ENCODE data around the gene MAP2K7.

The MAP2K7 gene

GRCh38 chr19:7871437-7872305 is 32.0 kb upstream of the MAP2K7 start:
- ChIA-PET POLR2A (interaction anchor here (0.6 kb wide), 1 partner anchor 1286 kb away, joined by 4 read pairs; no protein-coding TSS in a partner anchor), CTCF (no interaction called here)
- H3K4me1 ChIP-seq (ENCODE audit: control extremely low read depth in 1 of 4, control insufficient read depth in 4 of 4, insufficient read depth in 4 of 4, low read length in 3 of 4), result peaks cover 0 to 64% (median 55%) of the 10 kb centered on the region in 4 experiments
- DNase-seq, result peak; percentile 94 to 97 (median 97)
- H3K4me3 ChIP-seq (ENCODE audit: control insufficient read depth in 1 of 7, extremely low read depth in 1 of 7, insufficient read depth in 4 of 7, low read depth in 2 of 7, low read length in 6 of 7), result peak overlapping the region in 5 of 7 experiments; percentile 37 to 67 (median 51)
- H3K27me3 ChIP-seq (replicated peaks in 2 of 5; ENCODE audit: control insufficient read depth in 4 of 5, insufficient read depth in 5 of 5, low read length in 4 of 5), result peaks cover 0 to 45% (median 13%) of the 10 kb centered on the region in 5 experiments
- no peak overlapping the region for H3K27ac ChIP-seq (ENCODE audit: insufficient read depth in 1 of 2, low read depth in 1 of 2, low read length in 2 of 2, poor library complexity in 1 of 2, severe bottlenecking in 2 of 2)
- H3K36me3 ChIP-seq (ENCODE audit: control insufficient read depth in 4 of 4, insufficient read depth in 4 of 4, low read length in 3 of 4), result no peaks in the 10 kb centered on the region
- no peaks in the 10 kb centered on the region for H3K9me3 ChIP-seq (ENCODE audit: control extremely low read depth in 1 of 5, control insufficient read depth in 4 of 5, insufficient read depth in 2 of 5, low read depth in 1 of 5, low read length in 4 of 5)
- WGBS (ENCODE audit: insufficient coverage), result 4% methylated on average over 31 of the region's 33 CpGs

DNA sequence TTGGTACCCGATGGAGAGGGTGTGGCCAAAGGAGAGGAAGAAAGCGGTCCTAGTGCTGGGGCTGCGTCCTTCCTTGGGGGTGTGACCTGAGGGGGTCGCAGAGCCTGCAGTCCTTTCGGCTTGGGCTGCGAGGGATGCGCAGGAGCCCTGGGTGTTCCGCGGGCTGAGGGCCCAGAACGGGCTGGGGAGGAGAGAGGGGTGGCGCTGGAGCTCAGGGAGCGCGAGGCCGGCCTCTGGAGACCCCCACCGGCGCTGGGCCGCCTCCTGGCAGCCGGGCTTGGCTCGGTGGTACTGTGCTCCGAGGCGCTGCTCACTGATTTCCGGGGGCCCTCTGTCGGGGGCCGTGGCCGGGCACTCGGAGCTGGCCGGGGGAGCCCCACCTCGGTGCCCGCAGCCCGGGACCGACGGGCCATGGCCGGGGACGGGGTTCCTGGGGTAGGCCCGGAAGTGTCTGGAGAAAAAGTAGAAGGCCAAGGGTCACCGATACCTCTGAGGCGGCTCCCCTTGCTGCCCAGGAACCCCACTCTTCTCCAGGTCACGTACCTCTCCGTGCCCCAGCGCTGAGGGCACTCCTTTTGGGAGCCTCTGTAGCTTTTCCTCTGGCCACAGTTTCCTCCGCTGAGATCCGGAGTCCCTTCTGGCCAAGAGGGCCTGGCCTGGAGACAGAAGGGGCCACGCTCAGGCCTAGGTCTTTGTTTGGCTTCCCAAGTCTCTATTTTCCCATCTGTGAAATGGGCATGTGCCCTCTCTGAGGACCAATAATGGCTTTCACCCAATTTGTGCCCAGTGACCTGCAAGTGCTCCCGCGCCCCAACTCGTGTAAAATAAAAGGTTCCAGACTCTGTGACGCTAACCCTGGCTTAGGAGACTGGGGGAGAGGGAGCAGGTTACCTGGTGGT is 31.1 kb upstream of the MAP2K7 start:
- Histone ChIP-seq H3K27ac (ENCODE audit: insufficient read depth in 1 of 2, low read depth in 1 of 2, low read length in 2 of 2, poor library complexity in 1 of 2, severe bottlenecking in 2 of 2) (no peak overlapping the region), H3K36me3 (ENCODE audit: control insufficient read depth in 4 of 4, insufficient read depth in 4 of 4, low read length in 3 of 4) (no peaks in the 10 kb centered on the region), H3K4me3 (ENCODE audit: control insufficient read depth in 1 of 7, extremely low read depth in 1 of 7, insufficient read depth in 4 of 7, low read depth in 2 of 7, low read length in 6 of 7) (peak overlapping the region in 4 of 7 experiments; percentile 11 to 67 (median 41)), H3K9me3 (ENCODE audit: control extremely low read depth in 1 of 5, control insufficient read depth in 4 of 5, insufficient read depth in 2 of 5, low read depth in 1 of 5, low read length in 4 of 5) (no peaks in the 10 kb centered on the region), H3K4me1 (ENCODE audit: control extremely low read depth in 1 of 4, control insufficient read depth in 4 of 4, insufficient read depth in 4 of 4, low read length in 3 of 4) (peaks cover 0 to 64% (median 55%) of the 10 kb centered on the region in 4 experiments), H3K27me3 (replicated peaks in 2 of 5; ENCODE audit: control insufficient read depth in 4 of 5, insufficient read depth in 5 of 5, low read length in 4 of 5) (peaks cover 0 to 36% (median 13%) of the 10 kb centered on the region in 5 experiments)
- DNase-seq, result no peak
- CTCF ChIA-PET, result no interaction called here
- 56% methylated on average over 36 of the region's 47 CpGs for WGBS (ENCODE audit: insufficient coverage)
- POLR2A ChIA-PET, result no interaction called here

- no peaks in the 10 kb centered on the region for H3K36me3 ChIP-seq (ENCODE audit: control insufficient read depth in 4 of 4, insufficient read depth in 4 of 4, low read length in 3 of 4)
- WGBS (ENCODE audit: insufficient coverage), result 14% methylated on average over 29 of the region's 53 CpGs
- ChIA-PET CTCF (no interaction called here), POLR2A (interaction anchor here (0.5 kb wide), 1 partner anchor 99 kb away, joined by 4 read pairs; no protein-coding TSS in a partner anchor)
- H3K27ac ChIP-seq (ENCODE audit: insufficient read depth in 1 of 2, low read depth in 1 of 2, low read length in 2 of 2, poor library complexity in 1 of 2, severe bottlenecking in 2 of 2), result no peak overlapping the region
- H3K27me3 ChIP-seq (replicated peaks in 2 of 5; ENCODE audit: control insufficient read depth in 4 of 5, insufficient read depth in 5 of 5, low read length in 4 of 5), result peaks cover 0 to 36% (median 13%) of the 10 kb centered on the region in 5 experiments
- H3K9me3 ChIP-seq (ENCODE audit: control extremely low read depth in 1 of 5, control insufficient read depth in 4 of 5, insufficient read depth in 2 of 5, low read depth in 1 of 5, low read length in 4 of 5), result no peaks in the 10 kb centered on the region
- peak overlapping the region in 3 of 7 experiments; percentile 56 to 71 (median 67) for H3K4me3 ChIP-seq (ENCODE audit: control insufficient read depth in 1 of 7, extremely low read depth in 1 of 7, insufficient read depth in 4 of 7, low read depth in 2 of 7, low read length in 6 of 7)
- peaks cover 0 to 57% (median 50%) of the 10 kb centered on the region in 4 experiments for H3K4me1 ChIP-seq (ENCODE audit: control extremely low read depth in 1 of 4, control insufficient read depth in 4 of 4, insufficient read depth in 4 of 4, low read length in 3 of 4)
- no peak for DNase-seq
Measured at GRCh38 chr19:7873304-7874075, 30.2 kb upstream of the MAP2K7 start.

DNA sequence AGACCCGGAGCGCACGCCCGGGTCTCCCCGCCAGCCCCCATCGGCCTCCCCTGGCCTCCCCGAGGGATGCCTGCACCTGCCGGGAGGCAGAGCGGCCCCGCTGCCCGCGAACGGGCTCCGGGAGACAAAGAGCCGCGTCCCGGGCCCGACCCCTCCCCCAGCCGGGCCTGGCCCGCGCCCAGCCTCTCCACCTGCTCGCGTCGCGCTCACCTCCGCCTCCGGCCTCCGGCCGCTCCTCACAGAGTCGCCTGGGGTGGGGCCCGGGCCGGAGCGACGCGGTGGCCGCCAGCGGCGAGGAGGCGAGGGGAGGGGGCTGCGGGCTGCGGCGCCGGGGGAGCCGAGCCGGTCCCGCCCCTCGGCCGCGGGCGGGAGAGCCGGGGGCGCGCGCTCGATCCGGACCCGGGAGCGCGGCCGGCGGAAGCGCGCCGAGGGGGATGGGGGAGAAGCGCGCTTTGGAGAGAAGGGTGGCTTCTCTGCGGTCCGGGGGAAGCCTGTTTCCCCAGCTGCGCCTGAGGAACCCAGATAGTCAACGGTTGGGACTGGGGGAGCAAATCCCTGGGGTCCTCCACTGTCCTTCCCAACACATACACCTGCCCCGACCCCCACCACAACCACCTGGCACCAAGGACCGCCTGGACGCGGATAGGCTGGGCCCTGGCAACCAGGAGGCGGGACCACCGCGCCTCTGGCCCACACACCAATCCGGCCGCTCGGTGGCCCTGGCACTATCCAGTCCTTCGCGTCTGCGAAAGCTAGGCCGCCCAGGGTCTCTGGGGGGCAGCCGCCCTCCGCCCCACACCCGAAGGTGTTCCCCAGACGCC is 29.4 kb upstream of the MAP2K7 start, which contains the start of gene PRR36:
Gene PRR36 (minus strand): TSS at position 315 of the 821 bp plus-strand sequence. CDS start 701 bp downstream, outside the sequence.
- peaks cover 0 to 50% (median 44%) of the 10 kb centered on the region in 4 experiments for H3K4me1 ChIP-seq (ENCODE audit: control extremely low read depth in 1 of 4, control insufficient read depth in 4 of 4, insufficient read depth in 4 of 4, low read length in 3 of 4)
- peaks cover 0 to 36% (median 13%) of the 10 kb centered on the region in 5 experiments for H3K27me3 ChIP-seq (replicated peaks in 2 of 5; ENCODE audit: control insufficient read depth in 4 of 5, insufficient read depth in 5 of 5, low read length in 4 of 5)
- under 1% methylated on average over 53 of the region's 88 CpGs for WGBS (ENCODE audit: insufficient coverage)
- CTCF ChIA-PET, result interaction anchor here (1.1 kb wide), 1 partner anchor 43 kb away, joined by 3 read pairs; no protein-coding TSS in a partner anchor
- POLR2A ChIA-PET, result interaction anchor here (0.5 kb wide), 1 partner anchor 99 kb away, joined by 4 read pairs; no protein-coding TSS in a partner anchor
- peak in 2 of 3 donors; percentile 51 to 60 for DNase-seq
- H3K27ac ChIP-seq (ENCODE audit: insufficient read depth in 1 of 2, low read depth in 1 of 2, low read length in 2 of 2, poor library complexity in 1 of 2, severe bottlenecking in 2 of 2), result no peak within 1 kb of the TSS
- no peaks in the 10 kb centered on the region for H3K36me3 ChIP-seq (ENCODE audit: control insufficient read depth in 4 of 4, insufficient read depth in 4 of 4, low read length in 3 of 4)
- no peaks in the 10 kb centered on the region for H3K9me3 ChIP-seq (ENCODE audit: control extremely low read depth in 1 of 5, control insufficient read depth in 4 of 5, insufficient read depth in 2 of 5, low read depth in 1 of 5, low read length in 4 of 5)
- peak within 1 kb of the TSS; percentile 13 to 71 (median 42) for H3K4me3 ChIP-seq (ENCODE audit: control insufficient read depth in 1 of 7, extremely low read depth in 1 of 7, insufficient read depth in 4 of 7, low read depth in 2 of 7, low read length in 6 of 7)

DNA sequence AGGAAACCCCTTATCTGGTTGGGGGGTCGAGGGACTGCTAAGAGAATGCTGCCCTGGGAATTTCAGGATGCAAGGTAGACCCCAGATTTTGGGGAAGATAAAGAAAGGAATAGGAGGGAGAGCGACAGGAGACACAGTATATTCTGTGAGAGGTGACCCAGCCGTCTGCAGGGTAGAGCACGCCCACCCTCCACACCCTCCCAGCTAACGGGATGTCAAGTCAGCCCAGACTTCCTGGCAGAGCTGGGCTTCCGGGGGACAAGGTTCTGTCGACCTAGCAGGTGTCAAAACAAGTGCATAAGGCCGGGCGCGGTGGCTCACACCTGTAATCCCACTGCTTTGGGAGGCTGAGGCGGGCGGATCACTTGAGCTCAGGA is 28.8 kb upstream of the MAP2K7 start:
- H3K27ac ChIP-seq (ENCODE audit: insufficient read depth in 1 of 2, low read depth in 1 of 2, low read length in 2 of 2, poor library complexity in 1 of 2, severe bottlenecking in 2 of 2), result no peak overlapping the region
- WGBS (ENCODE audit: insufficient coverage), result 30% methylated on average over 11 of the region's 12 CpGs
- H3K4me1 ChIP-seq (ENCODE audit: control extremely low read depth in 1 of 4, control insufficient read depth in 4 of 4, insufficient read depth in 4 of 4, low read length in 3 of 4), result peaks cover 0 to 44% (median 38%) of the 10 kb centered on the region in 4 experiments
- peak in 1 of 3 donors; percentile 20 for DNase-seq
- H3K4me3 ChIP-seq (ENCODE audit: control insufficient read depth in 1 of 7, extremely low read depth in 1 of 7, insufficient read depth in 4 of 7, low read depth in 2 of 7, low read length in 6 of 7), result peak overlapping the region in 4 of 7 experiments; percentile 36 to 71 (median 62)
- peaks cover 0 to 36% (median 13%) of the 10 kb centered on the region in 5 experiments for H3K27me3 ChIP-seq (replicated peaks in 2 of 5; ENCODE audit: control insufficient read depth in 4 of 5, insufficient read depth in 5 of 5, low read length in 4 of 5)
- ChIA-PET CTCF (interaction anchor here (1.1 kb wide), 1 partner anchor 42 kb away, joined by 3 read pairs; no protein-coding TSS in a partner anchor), POLR2A (no interaction called here)
- no peaks in the 10 kb centered on the region for H3K36me3 ChIP-seq (ENCODE audit: control insufficient read depth in 4 of 4, insufficient read depth in 4 of 4, low read length in 3 of 4)
- no peaks in the 10 kb centered on the region for H3K9me3 ChIP-seq (ENCODE audit: control extremely low read depth in 1 of 5, control insufficient read depth in 4 of 5, insufficient read depth in 2 of 5, low read depth in 1 of 5, low read length in 4 of 5)
